Natural killer cell (primary cell): ENCODE measurements around the gene SH3GL1. TPM values are rescaled to one million over a fixed set of nuclear protein-coding genes. Genes with fewer than 3 reads are reported as not detected.

ENCODE experiments used
- ATAC-seq, 3 donors: fragments of 150-1000 bp in 2 of 3; fragments of 200-7000 bp in 1 of 3; cut with Tn5 transposase; 1 replicate in 1 of 3; 2 replicates in 2 of 3; pipeline ENCODE4 v1.10.0; 2021; ENCODE audit warnings: mild to moderate bottlenecking in 2 of 3, moderate library complexity in 2 of 3
- DNase-seq, 2 donors: peaks; one replicate each; pipeline versions ENCODE4 v3.0.0 to v3.0.0-alpha.2; 2013 to 2021; ENCODE audit warnings: mixed read lengths in 1 of 2
- H3K27ac ChIP-seq: one replicate; pipeline ENCODE4 v1.5.1; 2013; ENCODE audit warnings: mild to moderate bottlenecking, low read length
- H3K27me3 ChIP-seq: one replicate; pipeline ENCODE4 v1.6.1; 2013; ENCODE audit warnings: low read length; ENCODE audit not compliant: control insufficient read depth, insufficient read depth
- H3K36me3 ChIP-seq: one replicate; pipeline ENCODE4 v1.6.1; 2013; ENCODE audit warnings: low read length; ENCODE audit not compliant: control insufficient read depth, insufficient read depth
- H3K4me1 ChIP-seq: one replicate; pipeline ENCODE4 v1.6.1; 2013; ENCODE audit warnings: low read length; ENCODE audit not compliant: control insufficient read depth, insufficient read depth
- H3K4me3 ChIP-seq: one replicate; pipeline ENCODE4 v1.5.1; 2013; ENCODE audit warnings: low read length
- H3K9me3 ChIP-seq: one replicate; pipeline ENCODE4 v1.6.1; 2013; ENCODE audit warnings: low read length; ENCODE audit not compliant: control insufficient read depth, insufficient read depth
- H3K27ac Mint-ChIP-seq, 2 donors: one replicate each; pipeline ENCODE4 v1.8.0; 2022; ENCODE audit warnings: mild to moderate bottlenecking in 2 of 2, mixed read lengths in 2 of 2, moderate library complexity in 1 of 2
- H3K27me3 Mint-ChIP-seq, 2 donors: one replicate each; pipeline ENCODE4 v1.8.0; 2022; ENCODE audit warnings: low read depth in 2 of 2, mixed read lengths in 2 of 2
- H3K36me3 Mint-ChIP-seq: one replicate; pipeline ENCODE4 v1.8.0; 2022; ENCODE audit warnings: mixed read lengths
- H3K4me1 Mint-ChIP-seq, 2 donors: one replicate each; pipeline ENCODE4 v1.8.0; 2022; ENCODE audit warnings: mixed read lengths in 2 of 2
- H3K4me3 Mint-ChIP-seq: one replicate; pipeline ENCODE4 v1.8.0; 2022; ENCODE audit warnings: mild to moderate bottlenecking, moderate library complexity, mixed read lengths
- H3K9me3 Mint-ChIP-seq, 2 donors: one replicate each; pipeline ENCODE4 v1.8.0; 2022; ENCODE audit warnings: mixed read lengths in 2 of 2
- CTCF ChIP-seq: fragments of 200-600 bp; IDR thresholded peaks from one replicate; pipeline ENCODE4 v1.8.0; 2022; ENCODE audit warnings: antibody characterized with exemption
- WGBS: methylation state at CpG from one replicate; pipeline ENCODE4 v1.1.7; 2013; ENCODE audit warnings: missing lambda C conversion rate; ENCODE audit not compliant: insufficient coverage; 5-methylcytosine and 5-hydroxymethylcytosine counted together
- intact Hi-C: fragments of 100-400 bp; cut with micrococcal nuclease; formaldehyde crosslinking; loops from one replicate; pipeline ENCODE4 v1.14.2; 2022
- total RNA-seq, 4 donors: library from RNA; stranded (reverse); fragments of 120-200 nt in 1 of 4; gene quantifications; one replicate each; pipeline versions ENCODE4 v1.2.3 to v1.2.4, GENCODE V29; 2013 to 2022

Gene SH3GL1
- total RNA-seq, 3 donors from 2014 or later (not counting 1 experiment from before 2014, with no cell fraction given), result 43.9 to 55.7 (median 49.2) TPM

GRCh38 chr19:4396949-4397783 lies 3.2 kb downstream of the SH3GL1 start:
- Histone ChIP-seq H3K27ac (no peak overlapping the region), H3K4me3 (no peak overlapping the region), H3K9me3 (no peaks in the 10 kb centered on the region), H3K27me3 (no peaks in the 10 kb centered on the region), H3K36me3 (peaks cover 11% of the 10 kb centered on the region), H3K4me1 (peaks cover 47% of the 10 kb centered on the region)
- WGBS, result 96% methylated on average over 14 of the region's 15 CpGs
- Mint-ChIP-seq H3K4me3 (peak overlapping the region; percentile 11), H3K27me3 (no peaks in the 10 kb centered on the region), H3K36me3 (no peaks in the 10 kb centered on the region), H3K27ac (no peak overlapping the region), H3K4me1 (peaks cover 47 to 56% of the 10 kb centered on the region in 2 donors), H3K9me3 (no peaks in the 10 kb centered on the region)
- no peak for TF ChIP-seq CTCF
- ATAC-seq (no peak), DNase-seq (no peak)
- intact Hi-C loops, result no loop called here

DNA sequence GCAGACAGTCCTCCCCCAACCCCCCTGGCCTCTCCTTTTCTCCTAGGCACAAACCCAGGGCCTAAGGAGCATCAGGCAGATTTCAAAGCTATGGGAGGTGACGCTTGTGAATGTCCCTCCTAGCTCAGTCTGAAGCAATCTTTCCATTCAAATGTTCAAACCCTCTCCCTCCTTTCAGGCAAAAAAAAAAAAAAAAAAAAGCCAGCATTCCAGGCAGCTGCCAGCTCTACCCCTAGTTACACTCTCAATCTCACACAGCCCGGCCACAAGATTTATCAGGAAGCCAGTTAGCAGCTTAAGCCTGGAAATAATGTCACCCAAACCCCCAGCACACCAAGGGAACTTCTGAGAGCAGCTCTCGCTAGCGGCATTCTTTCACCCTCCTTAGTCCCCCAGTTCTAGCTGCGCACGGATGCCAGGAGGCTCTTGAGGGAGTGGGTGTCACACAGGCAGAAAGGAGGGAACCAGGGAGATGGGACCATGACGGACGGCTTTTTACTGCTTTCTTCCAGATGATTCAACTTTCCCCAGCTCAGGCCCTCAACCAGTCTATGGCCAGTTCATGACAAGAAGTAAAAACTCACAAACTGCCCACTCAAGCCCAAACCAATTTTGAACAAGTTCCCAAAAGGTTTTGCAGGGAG lies 6.3 kb downstream of the SH3GL1 start:
- H3K4me3 ChIP-seq, result no peak overlapping the region
- ATAC-seq (no peak), DNase-seq (no peak)
- intact Hi-C loops, result no loop called here
- peaks cover 48% of the 10 kb centered on the region for H3K4me1 ChIP-seq
- H3K36me3 Mint-ChIP-seq, result no peaks in the 10 kb centered on the region
- H3K27me3 Mint-ChIP-seq, result no peaks in the 10 kb centered on the region
- H3K27ac Mint-ChIP-seq, result peak overlapping the region; percentile 17 to 32
- 92% methylated on average over 8 of the region's 8 CpGs for WGBS
- H3K9me3 Mint-ChIP-seq, result no peaks in the 10 kb centered on the region
- peaks cover 39 to 48% of the 10 kb centered on the region in 2 donors for H3K4me1 Mint-ChIP-seq
- H3K4me3 Mint-ChIP-seq, result no peak overlapping the region
- H3K36me3 ChIP-seq, result peaks cover 11% of the 10 kb centered on the region
- no peak overlapping the region for H3K27ac ChIP-seq
- H3K27me3 ChIP-seq, result no peaks in the 10 kb centered on the region
- TF ChIP-seq CTCF, result no peak
- no peaks in the 10 kb centered on the region for H3K9me3 ChIP-seq

DNA sequence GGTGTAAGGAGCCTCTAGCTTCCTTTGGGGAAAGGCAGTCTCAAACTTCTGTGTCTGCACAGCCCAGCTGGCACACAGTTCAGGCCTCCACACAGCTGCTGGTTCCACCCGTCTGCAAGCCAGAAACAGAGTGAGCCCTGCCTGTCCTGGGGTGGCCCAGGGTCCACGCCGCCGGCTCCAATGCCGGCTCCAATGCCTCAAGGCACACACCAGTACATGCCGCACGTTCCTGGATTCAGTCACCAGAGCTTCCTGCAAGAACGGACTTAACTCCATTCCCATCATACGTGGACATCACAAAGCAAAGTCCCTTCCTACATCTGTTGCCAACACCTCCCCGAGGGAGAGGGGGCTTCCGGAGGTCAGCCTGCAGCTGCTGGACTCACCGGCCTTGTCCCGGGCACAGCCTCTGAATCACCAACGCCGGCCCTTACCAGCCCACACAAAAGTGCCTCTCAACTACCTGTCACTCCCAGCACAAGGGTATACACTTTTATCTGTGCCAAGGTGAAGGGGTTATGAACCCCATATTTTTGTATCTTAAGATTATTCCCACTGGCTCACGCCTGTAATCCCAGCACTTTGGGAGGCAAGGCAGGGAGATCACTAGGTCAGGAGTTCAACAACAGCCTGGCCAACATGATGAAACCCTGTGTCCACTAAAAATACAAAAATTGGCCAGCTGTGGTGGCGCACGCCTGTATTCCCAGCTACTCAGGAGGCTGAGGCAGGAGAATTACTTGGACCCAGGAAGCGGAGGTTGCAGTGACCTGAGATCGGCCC lies 8.5 kb downstream of the SH3GL1 start:
- H3K27me3 Mint-ChIP-seq, result no peaks in the 10 kb centered on the region
- Histone ChIP-seq H3K9me3 (no peaks in the 10 kb centered on the region), H3K36me3 (peaks cover 14% of the 10 kb centered on the region), H3K27me3 (no peaks in the 10 kb centered on the region), H3K27ac (no peak overlapping the region), H3K4me1 (peaks cover 35% of the 10 kb centered on the region), H3K4me3 (no peak overlapping the region)
- no peak overlapping the region for H3K4me3 Mint-ChIP-seq
- TF ChIP-seq CTCF, result no peak
- H3K36me3 Mint-ChIP-seq, result no peaks in the 10 kb centered on the region
- H3K27ac Mint-ChIP-seq, result no peak overlapping the region
- ATAC-seq (no peak), DNase-seq (no peak)
- H3K4me1 Mint-ChIP-seq, result peaks cover 35 to 42% of the 10 kb centered on the region in 2 donors
- no peaks in the 10 kb centered on the region for H3K9me3 Mint-ChIP-seq
- 96% methylated on average over 20 of the region's 20 CpGs for WGBS
- intact Hi-C loops, result no loop called here
